ENCODE data around the gene GRB10. TPM values are rescaled to one million over a fixed set of nuclear protein-coding genes. Genes with fewer than 3 reads are reported as not detected.

GRB10 gene
- total and polyA plus RNA-seq, 2 of the 8 experiments (the other 6 are each of a cell fraction or from before 2014, with no cell fraction given): 35.7 to 97.0 TPM

- no peak overlapping the region for H2BK20ac ChIP-seq (ENCODE audit: low read length)
- no peak overlapping the region for H3K27ac ChIP-seq (ENCODE audit: low read depth, low read length)
- H3K23ac ChIP-seq (ENCODE audit: insufficient read length): no peak overlapping the region
- ChIA-PET POLR2A (ENCODE audit: partially characterized antibody) (interaction anchor here (0.8 kb wide), 1 partner anchor 54 kb away, joined by 3 read pairs; no protein-coding TSS in a partner anchor), CTCF (ENCODE audit: partially characterized antibody) (interaction anchor here (0.7 to 2.2 kb wide), 9 partner anchors 9 to 591 kb away, joined by 3 to 9 read pairs (median 3); no protein-coding TSS in a partner anchor)
- 83% methylated on average over 6 of the region's 6 CpGs; no CpG with 5 or more reads in 1 of the 2 experiments for WGBS, 2 experiments (ENCODE audit: extremely low coverage in 1 of 2, insufficient coverage in 1 of 2, insufficient read length in 1 of 2, insufficient replicate concordance in 2 of 2, low coverage in 1 of 2, low lambda C conversion rate in 2 of 2, missing lambda C conversion rate in 1 of 2)
- H2AK5ac ChIP-seq (ENCODE audit: low read depth, low read length): no peak overlapping the region
- no peaks in the 10 kb centered on the region for H4K20me1 ChIP-seq (replicated peaks in 1 of 2; ENCODE audit: control insufficient read depth in 1 of 2, insufficient read depth in 2 of 2, low read length in 2 of 2)
- no peak overlapping the region for H2BK5ac ChIP-seq (ENCODE audit: low read depth, low read length)
- FAIRE-seq (no peak), DNase-seq (ENCODE audit: low read depth in 1 of 2, low spot score in 2 of 2) (no peak)
- peaks cover 0 to 2% (median 0%) of the 10 kb centered on the region in 4 experiments; a peak in 1 of 7 replicates for H3K4me1 ChIP-seq (replicated peaks in 1 of 4; ENCODE audit: control insufficient read depth in 3 of 4, insufficient read depth in 4 of 4, low read length in 3 of 4)
- TF ChIP-seq CTCF (IDR thresholded peaks at IDR 0.05; ENCODE audit: control extremely low read depth in 1 of 3, insufficient read depth in 1 of 3, low read depth in 1 of 3, low read length in 3 of 3): no peak
- H3K9ac ChIP-seq (replicated peaks in 1 of 4; ENCODE audit: extremely low read depth in 1 of 4, low read depth in 3 of 4, low read length in 3 of 4): no peak overlapping the region
- H3K79me2 ChIP-seq (ENCODE audit: control insufficient read depth in 1 of 2, insufficient read depth in 2 of 2, low read length in 2 of 2): no peaks in the 10 kb centered on the region; a peak in 1 of 4 replicates
- H4K91ac ChIP-seq (replicated peaks; ENCODE audit: insufficient read length, low read length): no peak overlapping the region
- H3K27me3 ChIP-seq (replicated peaks in 1 of 4; ENCODE audit: control insufficient read depth in 3 of 4, extremely low read depth in 1 of 4, insufficient read depth in 3 of 4, low read length in 3 of 4): no peaks in the 10 kb centered on the region
- no peak overlapping the region for H2BK120ac ChIP-seq (replicated peaks; ENCODE audit: low read depth, low read length)
- no peak overlapping the region for H4K8ac ChIP-seq (ENCODE audit: extremely low read depth, insufficient read depth, low read length)
- no peak overlapping the region for H3K18ac ChIP-seq (ENCODE audit: extremely low read depth, low read length)
- H3K23me2 ChIP-seq (ENCODE audit: low read depth, low read length): no peaks in the 10 kb centered on the region
- no peak overlapping the region for H3K4me2 ChIP-seq (ENCODE audit: insufficient read depth in 1 of 2, low read depth in 2 of 2, low read length in 2 of 2)
- peaks cover 10 to 39% (median 23%) of the 10 kb centered on the region in 4 experiments for H3K36me3 ChIP-seq (ENCODE audit: control insufficient read depth in 2 of 4, insufficient read depth in 4 of 4, low read length in 3 of 4)
- H3K4ac ChIP-seq (replicated peaks; ENCODE audit: insufficient read length, low read depth, low read length): no peak overlapping the region
- H2BK15ac ChIP-seq (ENCODE audit: low read length): no peak overlapping the region
- no peak overlapping the region for H3K14ac ChIP-seq (ENCODE audit: insufficient read length)
- no peak overlapping the region for H2AFZ ChIP-seq (ENCODE audit: low read length)
- peaks cover 2% of the 10 kb centered on the region; the same call in 1 of the 2 replicates for H3K79me1 ChIP-seq (ENCODE audit: low read depth, low read length)
- H3K9me3 ChIP-seq (ENCODE audit: insufficient read depth in 2 of 2, low read depth in 1 of 2, low read length in 1 of 2): no peaks in the 10 kb centered on the region
- H4K5ac ChIP-seq (ENCODE audit: insufficient read length, low read depth, low read length): no peak overlapping the region
- no peak overlapping the region for H3K4me3 ChIP-seq (ENCODE audit: extremely low read depth in 1 of 4, insufficient read depth in 2 of 4, low read depth in 3 of 4, low read length in 4 of 4)
- H2BK12ac ChIP-seq (ENCODE audit: low read depth, low read length): no peak overlapping the region
- no peak overlapping the region for H3K56ac ChIP-seq (replicated peaks; ENCODE audit: insufficient read length, low read depth, low read length)
Measured at GRCh38 chr7:50607524-50608125, 175.1 kb downstream of the GRB10 start.

All from H1 (cell line).